ENCODE measurements around the gene EPN1.
"Not testable (repeated sequence)": the region's sequence is repeated elsewhere in the genome, so short reads cannot be mapped to it uniquely, and the experiment has no call there.

The EPN1 gene

DNA sequence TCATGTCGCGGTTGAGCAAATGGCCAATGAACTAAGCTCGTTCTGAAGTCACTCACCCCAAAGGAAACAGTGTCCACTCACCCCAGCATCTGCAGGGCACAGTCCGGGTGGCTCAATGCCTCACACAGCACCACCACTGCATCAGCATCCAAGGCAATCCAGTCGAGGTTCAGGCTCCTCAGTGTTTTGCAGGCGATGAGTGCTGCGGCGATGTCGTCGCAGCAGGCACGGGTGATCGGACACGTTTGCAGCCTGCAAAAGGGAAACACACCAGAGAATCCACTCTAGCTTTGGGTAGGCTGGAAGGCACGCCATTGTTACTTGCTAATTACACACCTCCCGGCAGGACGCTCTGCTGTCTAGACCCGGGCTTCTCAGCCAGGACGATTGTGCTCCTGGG lies 36.7 kb downstream of the EPN1 start:
- Histone ChIP-seq H3K9ac (no peak overlapping the region), H3K27me3 (ENCODE audit: insufficient read depth, low read depth) (no peaks in the 10 kb centered on the region), H2AFZ (ENCODE audit: low read depth) (no peak overlapping the region), H3K4me2 (no peak overlapping the region), H3K4me3 (IDR thresholded peaks at IDR 0.05; ENCODE audit: insufficient read depth, low read depth, low read length) (no peak overlapping the region), H3K36me3 (ENCODE audit: insufficient read depth) (no peaks in the 10 kb centered on the region), H3K4me1 (ENCODE audit: low read depth, poor library complexity, severe bottlenecking) (no peaks in the 10 kb centered on the region), H4K20me1 (ENCODE audit: insufficient read depth) (no peaks in the 10 kb centered on the region), H3K27ac (no peak overlapping the region), H3K79me2 (ENCODE audit: insufficient read depth, low read depth) (no peaks in the 10 kb centered on the region)
- no peak for TF ChIP-seq CTCF (conservative IDR thresholded peaks at IDR 0.05; ENCODE audit: low read depth, low read length)

GRCh38 chr19:55712804-55713631 lies 38.0 kb downstream of the EPN1 start:
- H3K27ac ChIP-seq: no peak overlapping the region
- no peaks in the 10 kb centered on the region for H3K4me1 ChIP-seq (ENCODE audit: low read depth, poor library complexity, severe bottlenecking)
- no peak overlapping the region for H3K4me3 ChIP-seq (IDR thresholded peaks at IDR 0.05; ENCODE audit: insufficient read depth, low read depth, low read length)
- H4K20me1 ChIP-seq (ENCODE audit: insufficient read depth): no peaks in the 10 kb centered on the region
- no peaks in the 10 kb centered on the region for H3K79me2 ChIP-seq (ENCODE audit: insufficient read depth, low read depth)
- H2AFZ ChIP-seq (ENCODE audit: low read depth): no peak overlapping the region
- no peaks in the 10 kb centered on the region for H3K27me3 ChIP-seq (ENCODE audit: insufficient read depth, low read depth)
- TF ChIP-seq CTCF (conservative IDR thresholded peaks at IDR 0.05; ENCODE audit: low read depth, low read length): no peak
- no peak overlapping the region for H3K9ac ChIP-seq
- H3K4me2 ChIP-seq: no peak overlapping the region
- no peaks in the 10 kb centered on the region for H3K36me3 ChIP-seq (ENCODE audit: insufficient read depth)

DNA sequence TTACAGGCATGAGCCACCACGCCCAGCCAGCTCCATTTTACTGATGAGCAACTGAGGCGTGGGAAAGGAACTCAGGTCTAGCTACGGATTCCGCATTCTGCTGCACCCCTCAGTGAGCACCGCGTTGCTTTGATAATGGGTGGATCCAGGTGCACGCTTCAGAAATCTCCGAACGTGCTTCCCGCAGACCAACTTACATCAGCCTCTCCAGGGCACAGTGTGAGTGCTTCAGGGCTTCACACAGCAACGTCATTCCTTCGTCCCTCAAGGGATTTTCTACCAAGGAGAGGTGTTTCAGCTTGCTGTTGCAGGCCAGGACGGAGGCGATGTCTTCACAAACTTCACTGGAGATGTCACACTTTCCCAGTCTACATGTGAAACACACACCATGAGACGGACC lies 41.5 kb downstream of the EPN1 start:
- Histone ChIP-seq H3K4me2 (no peak overlapping the region), H4K20me1 (ENCODE audit: insufficient read depth) (no peaks in the 10 kb centered on the region), H2AFZ (ENCODE audit: low read depth) (no peak overlapping the region), H3K4me3 (IDR thresholded peaks at IDR 0.05; ENCODE audit: insufficient read depth, low read depth, low read length) (no peak overlapping the region), H3K27ac (no peak overlapping the region), H3K79me2 (ENCODE audit: insufficient read depth, low read depth) (no peaks in the 10 kb centered on the region), H3K9ac (no peak overlapping the region), H3K4me1 (ENCODE audit: low read depth, poor library complexity, severe bottlenecking) (no peaks in the 10 kb centered on the region), H3K27me3 (ENCODE audit: insufficient read depth, low read depth) (no peaks in the 10 kb centered on the region), H3K36me3 (ENCODE audit: insufficient read depth) (no peaks in the 10 kb centered on the region)
- no peak for TF ChIP-seq CTCF (conservative IDR thresholded peaks at IDR 0.05; ENCODE audit: low read depth, low read length)

- H3K79me2 ChIP-seq (ENCODE audit: insufficient read depth, low read depth): no peaks in the 10 kb centered on the region
- H4K20me1 ChIP-seq (ENCODE audit: insufficient read depth): no peaks in the 10 kb centered on the region
- no peaks in the 10 kb centered on the region for H3K4me1 ChIP-seq (ENCODE audit: low read depth, poor library complexity, severe bottlenecking)
- no peak overlapping the region for H3K4me2 ChIP-seq
- TF ChIP-seq CTCF (conservative IDR thresholded peaks at IDR 0.05; ENCODE audit: low read depth, low read length): no peak
- H2AFZ ChIP-seq (ENCODE audit: low read depth): no peak overlapping the region
- H3K9ac ChIP-seq: no peak overlapping the region
- H3K27ac ChIP-seq: no peak overlapping the region
- no peak overlapping the region for H3K4me3 ChIP-seq (IDR thresholded peaks at IDR 0.05; ENCODE audit: insufficient read depth, low read depth, low read length)
- H3K27me3 ChIP-seq (ENCODE audit: insufficient read depth, low read depth): no peaks in the 10 kb centered on the region
- no peaks in the 10 kb centered on the region for H3K36me3 ChIP-seq (ENCODE audit: insufficient read depth)
These were observed 42.2 kb downstream of the EPN1 start for GRCh38 chr19:55717251-55717650.

GRCh38 chr19:55717879-55718711 lies 43.1 kb downstream of the EPN1 start:
- not testable (repeated sequence) for H2AFZ ChIP-seq (ENCODE audit: low read depth); H3K79me2 ChIP-seq (ENCODE audit: insufficient read depth, low read depth); H3K9ac ChIP-seq; H3K4me2 ChIP-seq; H3K27ac ChIP-seq; H3K4me1 ChIP-seq (ENCODE audit: low read depth, poor library complexity, severe bottlenecking); H4K20me1 ChIP-seq (ENCODE audit: insufficient read depth); H3K27me3 ChIP-seq (ENCODE audit: insufficient read depth, low read depth); H3K4me3 ChIP-seq (IDR thresholded peaks at IDR 0.05; ENCODE audit: insufficient read depth, low read depth, low read length); H3K36me3 ChIP-seq (ENCODE audit: insufficient read depth)
